SU-DHL-6 (cell line): ENCODE results near the gene USP6NL.

ENCODE experiments used
- H2AFZ ChIP-seq: fragments of 200-600 bp; sonication (generic); 2 replicates; pipeline ENCODE4 v1.6.1; 2014; ENCODE audit warnings: low read depth, mild to moderate bottlenecking, moderate library complexity, mixed read lengths, antibody characterized with exemption, low read length; ENCODE audit not compliant: severe bottlenecking
- H3F3A ChIP-seq: fragments of 200-600 bp; shearing (Covaris generic); 2 replicates; pipeline ENCODE4 v1.6.0; 2016; ENCODE audit warnings: antibody characterized with exemption, mild to moderate bottlenecking; ENCODE audit not compliant: insufficient read depth
- H3K27ac ChIP-seq: fragments of 200-600 bp; sonication (generic); 2 replicates; pipeline ENCODE4 v1.5.1; 2016; ENCODE audit warnings: low read depth, mild to moderate bottlenecking, low read length, moderate library complexity, mixed read lengths
- H3K27me3 ChIP-seq: fragments of 200-600 bp; sonication (generic), shearing (Covaris generic); 2 replicates; pipeline ENCODE4 v1.6.0; 2014; ENCODE audit warnings: mild to moderate bottlenecking, low read length
- H3K36me3 ChIP-seq: fragments of 200-600 bp; sonication (generic); 2 replicates; pipeline ENCODE4 v1.6.1; 2014; ENCODE audit warnings: mild to moderate bottlenecking, low read length, mixed read lengths
- H3K4me2 ChIP-seq: fragments of 300-600, 200-600 bp; shearing (Covaris generic), sonication (generic); 2 replicates; pipeline ENCODE4 v1.6.0; 2014; ENCODE audit warnings: low read length, low read depth, mild to moderate bottlenecking; ENCODE audit not compliant: poor library complexity, severe bottlenecking
- H3K4me3 ChIP-seq: fragments of 200-600 bp; sonication (generic); 2 replicates; pipeline ENCODE4 v1.5.1; 2014; ENCODE audit warnings: antibody characterized with exemption, low read length, mild to moderate bottlenecking, mixed read lengths; ENCODE audit not compliant: insufficient read depth, poor library complexity, severe bottlenecking
- H3K79me2 ChIP-seq: fragments of 200-600 bp; sonication (generic); 2 replicates; pipeline ENCODE4 v1.6.1; 2014; ENCODE audit warnings: mild to moderate bottlenecking, low read length, moderate library complexity; ENCODE audit not compliant: insufficient read depth
- H3K9ac ChIP-seq: fragments of 200-600 bp; sonication (generic); 2 replicates; pipeline ENCODE4 v1.7.0; 2014; ENCODE audit warnings: mild to moderate bottlenecking, low read length
- H3K9me2 ChIP-seq: fragments of 200-600 bp; sonication (generic); replicated peaks from 2 replicates; pipeline ENCODE4 v1.6.1; 2014; ENCODE audit warnings: low read length; ENCODE audit not compliant: insufficient read depth
- H3K9me3 ChIP-seq: fragments of 200-600 bp; sonication (generic); 2 replicates; pipeline ENCODE4 v1.6.1; 2014; ENCODE audit warnings: low read length, mixed read lengths; ENCODE audit not compliant: insufficient read depth
- H4K20me1 ChIP-seq: fragments of 200-600 bp; sonication (generic); 2 replicates; pipeline ENCODE4 v1.6.1; 2014; ENCODE audit warnings: low read depth, mild to moderate bottlenecking, antibody characterized with exemption, low read length, moderate library complexity, mixed read lengths
- CTCF ChIP-seq: fragments of 200-600 bp; sonication (generic); IDR thresholded peaks from one replicate; pipeline ENCODE4 v1.5.1; 2017; ENCODE audit warnings: antibody characterized with exemption, mild to moderate bottlenecking, low read length, moderate library complexity; ENCODE audit not compliant: insufficient read depth, poor library complexity, severe bottlenecking
- EZH2phosphoT487 ChIP-seq: fragments of 200-600 bp; sonication (generic), shearing (Covaris generic); conservative IDR thresholded peaks from 2 replicates; pipeline ENCODE4 v1.6.1; 2018; ENCODE audit warnings: mild to moderate bottlenecking, antibody characterized with exemption, low read length, moderate library complexity, mixed read lengths

The USP6NL gene

GRCh38 chr10:11609492-11610093 is 1.9 kb downstream of the USP6NL start:
- H3K79me2 ChIP-seq = peaks cover 68% of the 10 kb centered on the region
- H3K9me2 ChIP-seq = no peaks in the 10 kb centered on the region
- peaks cover 69% of the 10 kb centered on the region for H3F3A ChIP-seq
- peak overlapping the region; percentile 100 for H3K4me2 ChIP-seq
- no peak overlapping the region for H2AFZ ChIP-seq
- TF ChIP-seq CTCF (no peak), EZH2phosphoT487 (no peak)
- H4K20me1 ChIP-seq = no peaks in the 10 kb centered on the region
- H3K9me3 ChIP-seq = no peaks in the 10 kb centered on the region
- peak overlapping the region; percentile 82 for H3K4me3 ChIP-seq
- no peaks in the 10 kb centered on the region for H3K36me3 ChIP-seq
- peak overlapping the region; percentile 91 for H3K27ac ChIP-seq
- peak overlapping the region; percentile 87 for H3K9ac ChIP-seq
- no peaks in the 10 kb centered on the region for H3K27me3 ChIP-seq

DNA sequence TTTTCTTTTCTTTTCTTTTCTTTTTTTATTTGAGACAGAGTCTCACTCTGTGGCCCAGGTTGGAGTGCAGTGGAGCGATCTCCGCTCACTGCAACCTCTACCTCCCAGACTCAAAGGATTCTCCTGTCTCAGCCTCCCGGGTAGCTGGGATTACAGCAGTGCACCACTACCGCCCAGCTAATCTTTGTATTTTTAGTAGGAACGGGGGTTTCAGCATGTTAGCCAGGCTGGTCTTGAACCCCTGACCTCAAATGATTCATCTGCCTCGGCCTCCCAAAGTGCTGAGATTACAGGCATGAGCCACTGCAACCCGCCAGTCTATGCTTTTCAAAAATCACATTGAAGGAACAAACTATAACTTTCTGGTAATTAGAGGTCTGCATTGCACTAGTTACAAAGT is 2.4 kb downstream of the USP6NL start:
- Histone ChIP-seq H4K20me1 (peaks cover 5% of the 10 kb centered on the region; the same call in 1 of the 2 replicates), H3K27me3 (no peaks in the 10 kb centered on the region), H3F3A (peaks cover 69% of the 10 kb centered on the region), H3K9me3 (no peaks in the 10 kb centered on the region), H3K4me2 (peak overlapping the region; percentile 100), H3K27ac (peak overlapping the region; percentile 91), H3K79me2 (peaks cover 73% of the 10 kb centered on the region), H3K36me3 (no peaks in the 10 kb centered on the region), H3K9me2 (no peaks in the 10 kb centered on the region), H2AFZ (no peak overlapping the region), H3K4me3 (peak overlapping the region; percentile 82), H3K9ac (peak overlapping the region; percentile 87)
- no peak for TF ChIP-seq EZH2phosphoT487

DNA sequence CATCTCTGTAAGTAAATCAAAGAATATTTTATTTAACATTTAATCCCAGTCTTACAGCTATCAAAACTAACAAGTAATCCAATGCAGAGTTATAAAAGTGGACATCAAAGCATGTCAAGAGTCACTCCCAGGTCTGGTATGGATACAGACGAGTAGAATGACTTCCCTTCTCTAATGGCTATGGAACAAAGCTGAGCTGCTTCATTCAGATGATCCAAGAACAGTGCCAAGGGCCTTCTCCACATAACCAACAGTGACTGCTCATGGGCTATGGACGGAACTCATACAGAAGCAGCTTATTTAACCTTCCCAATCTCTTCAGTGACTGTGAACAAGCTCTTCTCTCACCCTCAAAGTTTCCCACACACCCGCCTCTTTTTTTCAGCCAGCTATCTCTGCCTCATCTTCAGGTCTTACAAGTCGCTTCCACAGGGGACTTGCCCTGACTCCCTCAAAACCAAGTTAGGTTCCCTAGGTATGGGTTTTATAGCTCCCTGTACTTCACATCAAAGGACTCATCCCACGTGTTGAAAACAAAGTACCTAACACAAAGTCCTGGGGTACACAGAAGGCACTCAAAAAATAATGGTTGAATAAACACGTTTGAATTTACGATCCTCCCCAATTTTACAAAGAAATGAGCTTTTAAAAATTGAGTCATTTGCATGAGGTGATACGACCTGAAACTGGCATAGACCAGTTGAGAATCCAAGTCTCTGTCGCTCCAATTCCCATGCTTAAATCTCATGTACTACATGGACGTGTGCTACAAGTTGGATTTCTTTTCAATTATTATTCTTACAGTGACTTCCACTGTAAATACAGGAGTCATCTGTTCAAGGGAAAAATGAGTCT is 3.1 kb downstream of the USP6NL start:
- Histone ChIP-seq H3K79me2 (peaks cover 80% of the 10 kb centered on the region), H3K9me3 (no peaks in the 10 kb centered on the region), H2AFZ (no peak overlapping the region), H3K4me2 (peak overlapping the region; percentile 100), H3K27me3 (no peaks in the 10 kb centered on the region), H3K27ac (peak overlapping the region; percentile 91), H3K4me3 (peak overlapping the region; percentile 82), H3K9ac (peak overlapping the region; percentile 87), H3K36me3 (no peaks in the 10 kb centered on the region), H3F3A (peaks cover 72% of the 10 kb centered on the region), H3K9me2 (no peaks in the 10 kb centered on the region), H4K20me1 (peaks cover 11% of the 10 kb centered on the region; the same call in 1 of the 2 replicates)
- TF ChIP-seq CTCF (no peak), EZH2phosphoT487 (no peak)
